WERI-Rb-1 (cell line): Measurements from ENCODE around the gene KIAA1755.

Experiments used
- DNase-seq: peaks from one replicate; pipeline ENCODE4 v3.0.0-alpha.2; 2020
- H3K27ac ChIP-seq: fragments of 250-450 bp; sonication (Bioruptor Pico); 2 replicates; pipeline ENCODE4 v1.5.1; 2020; ENCODE audit warnings: mild to moderate bottlenecking, moderate library complexity
- H3K27me3 ChIP-seq: fragments of 250-450 bp; sonication (Bioruptor Pico); 2 replicates; pipeline ENCODE4 v1.5.1; 2021; ENCODE audit warnings: mild to moderate bottlenecking, low read depth, moderate library complexity; ENCODE audit not compliant: insufficient read depth, severe bottlenecking
- H3K36me3 ChIP-seq: fragments of 250-450 bp; sonication (Bioruptor Pico); 2 replicates; pipeline ENCODE4 v1.5.1; 2020; ENCODE audit warnings: mild to moderate bottlenecking, moderate library complexity
- H3K4me3 ChIP-seq: 2 replicates; pipeline ENCODE4 v1.5.1; 2011; ENCODE audit warnings: low read depth, mild to moderate bottlenecking, control low read depth, low read length
- H3K9me3 ChIP-seq: fragments of 250-450 bp; sonication (Bioruptor Pico); 2 replicates; pipeline ENCODE4 v1.5.1; 2021; ENCODE audit warnings: mild to moderate bottlenecking, moderate library complexity; ENCODE audit not compliant: severe bottlenecking
- TF ChIP-seq, protein P1 (sequence below): IDR thresholded peaks from 2 replicates; pipeline ENCODE4 v1.5.1; 2011; ENCODE audit warnings: low read depth, mild to moderate bottlenecking, control low read depth, inconsistent platforms, low read length

KIAA1755 gene

DNA sequence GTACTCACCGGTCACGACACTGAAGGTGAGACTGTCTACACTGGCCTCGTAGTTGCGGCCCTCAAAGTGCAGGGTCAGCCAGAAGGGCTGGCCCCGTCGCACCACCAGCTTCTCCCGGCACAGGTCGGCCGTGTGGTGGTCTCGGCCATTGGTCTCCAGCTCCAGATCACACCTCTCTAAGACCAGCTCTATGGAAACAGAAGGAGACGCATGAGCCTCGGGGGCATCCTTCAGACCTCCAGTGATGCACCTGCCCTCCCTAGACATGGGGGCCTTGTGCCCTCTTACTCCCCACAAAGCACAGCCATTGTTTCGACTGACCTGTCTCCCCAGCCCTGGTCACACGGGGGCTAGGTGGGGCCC, 99.1 kb downstream of the KIAA1755 start:
- H3K9me3 ChIP-seq = no peaks in the 10 kb centered on the region
- no peak overlapping the region for H3K4me3 ChIP-seq
- no peaks in the 10 kb centered on the region for H3K36me3 ChIP-seq
- H3K27ac ChIP-seq = no peak overlapping the region
- no peaks in the 10 kb centered on the region for H3K27me3 ChIP-seq
- DNase-seq = no peak
- TF ChIP-seq, protein P1, sequence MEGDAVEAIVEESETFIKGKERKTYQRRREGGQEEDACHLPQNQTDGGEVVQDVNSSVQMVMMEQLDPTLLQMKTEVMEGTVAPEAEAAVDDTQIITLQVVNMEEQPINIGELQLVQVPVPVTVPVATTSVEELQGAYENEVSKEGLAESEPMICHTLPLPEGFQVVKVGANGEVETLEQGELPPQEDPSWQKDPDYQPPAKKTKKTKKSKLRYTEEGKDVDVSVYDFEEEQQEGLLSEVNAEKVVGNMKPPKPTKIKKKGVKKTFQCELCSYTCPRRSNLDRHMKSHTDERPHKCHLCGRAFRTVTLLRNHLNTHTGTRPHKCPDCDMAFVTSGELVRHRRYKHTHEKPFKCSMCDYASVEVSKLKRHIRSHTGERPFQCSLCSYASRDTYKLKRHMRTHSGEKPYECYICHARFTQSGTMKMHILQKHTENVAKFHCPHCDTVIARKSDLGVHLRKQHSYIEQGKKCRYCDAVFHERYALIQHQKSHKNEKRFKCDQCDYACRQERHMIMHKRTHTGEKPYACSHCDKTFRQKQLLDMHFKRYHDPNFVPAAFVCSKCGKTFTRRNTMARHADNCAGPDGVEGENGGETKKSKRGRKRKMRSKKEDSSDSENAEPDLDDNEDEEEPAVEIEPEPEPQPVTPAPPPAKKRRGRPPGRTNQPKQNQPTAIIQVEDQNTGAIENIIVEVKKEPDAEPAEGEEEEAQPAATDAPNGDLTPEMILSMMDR = no peak
